ENCODE results near the gene CPSF4L. TPM values are rescaled to one million over a fixed set of nuclear protein-coding genes. Genes with fewer than 3 reads are reported as not detected.
A peak's percentile ranks its signal among the peaks of the same experiment; 100 is the strongest.
"Not testable (repeated sequence)": the region's sequence is repeated elsewhere in the genome, so short reads cannot be mapped to it uniquely, and the experiment has no call there.

Gene CPSF4L
- not detected in 2 replicates for total RNA-seq (2014; rRNA removed; shearing (Covaris generic))
- not detected in 2 replicates for polyA plus RNA-seq (2014; cell fraction: nucleus; rRNA removed)

GRCh38 chr17:73261617-73261951 is at the start of gene CPSF4L:
Gene CPSF4L, minus strand, starts transcription at chr17:73261880. Its CDS starts 62 bp downstream, at chr17:73261818.
- DNase-seq (ENCODE audit: extremely low read depth, low read depth) = no peak

- no peak for DNase-seq (ENCODE audit: extremely low read depth, low read depth)
Observed at GRCh38 chr17:73311428-73311780, 49.7 kb upstream of the CPSF4L start.

GRCh38 chr17:73309727-73310596 is 48.3 kb upstream of the CPSF4L start:
- DNase-seq (ENCODE audit: extremely low read depth, low read depth) = no peak

- not testable (repeated sequence) for DNase-seq (ENCODE audit: extremely low read depth, low read depth)
Observed at GRCh38 chr17:73308959-73309358, 47.3 kb upstream of the CPSF4L start.

GRCh38 chr17:73308017-73308823 is 46.5 kb upstream of the CPSF4L start:
- peak; percentile 88 for DNase-seq (ENCODE audit: extremely low read depth, low read depth)

GRCh38 chr17:73307130-73307529 is 45.5 kb upstream of the CPSF4L start:
- DNase-seq (ENCODE audit: extremely low read depth, low read depth) = no peak

- no peak for DNase-seq (ENCODE audit: extremely low read depth, low read depth)
Observed at GRCh38 chr17:73305845-73306836, 44.5 kb upstream of the CPSF4L start.

GRCh38 chr17:73304971-73305812 is 43.5 kb upstream of the CPSF4L start:
- DNase-seq (ENCODE audit: extremely low read depth, low read depth) = peak; percentile 59

- DNase-seq (ENCODE audit: extremely low read depth, low read depth) = no peak
Observed at GRCh38 chr17:73304438-73304837, 42.8 kb upstream of the CPSF4L start.

GRCh38 chr17:73302189-73302588 is 40.5 kb upstream of the CPSF4L start:
- DNase-seq (ENCODE audit: extremely low read depth, low read depth) = no peak

GRCh38 chr17:73301369-73301768 is 39.7 kb upstream of the CPSF4L start:
- no peak for DNase-seq (ENCODE audit: extremely low read depth, low read depth)

- no peak for DNase-seq (ENCODE audit: extremely low read depth, low read depth)
Observed at GRCh38 chr17:73300392-73300791, 38.7 kb upstream of the CPSF4L start.

GRCh38 chr17:73297934-73298861 is 36.5 kb upstream of the CPSF4L start:
- no peak for DNase-seq (ENCODE audit: extremely low read depth, low read depth)

GRCh38 chr17:73293480-73293911 is 31.8 kb upstream of the CPSF4L start:
- DNase-seq (ENCODE audit: extremely low read depth, low read depth) = no peak

- DNase-seq (ENCODE audit: extremely low read depth, low read depth) = no peak
Observed at GRCh38 chr17:73293031-73293430, 31.4 kb upstream of the CPSF4L start.

- DNase-seq (ENCODE audit: extremely low read depth, low read depth) = no peak
Observed at GRCh38 chr17:73292031-73292531, 30.4 kb upstream of the CPSF4L start.

- DNase-seq (ENCODE audit: extremely low read depth, low read depth) = peak; percentile 54
Observed at GRCh38 chr17:73291260-73291801, 29.7 kb upstream of the CPSF4L start.
